Vagina (tissue), 2 donors: Measurements from ENCODE around the gene ZNF443.
"Not testable (repeated sequence)": the region's sequence is repeated elsewhere in the genome, so short reads cannot be mapped to it uniquely, and the experiment has no call there.

Experiments
- POLR2A ChIP-seq, 2 donors: fragments of 450-650 bp; IDR thresholded peaks; one replicate each; pipeline ENCODE4 v1.6.1; 2017; ENCODE audit warnings: antibody characterized with exemption in 2 of 2, mild to moderate bottlenecking in 2 of 2, moderate library complexity in 2 of 2
- TF ChIP-seq, protein P1 (sequence below), 3 experiments: fragments of 450-650 bp in 2 of 3; fragments of 200-600 bp in 1 of 3; sonication (generic) in 1 of 3; IDR thresholded peaks; one replicate each; pipeline ENCODE4 v1.5.1; 2017 to 2019; ENCODE audit warnings: antibody characterized with exemption in 3 of 3, mild to moderate bottlenecking in 2 of 3, moderate library complexity in 2 of 3

DNA sequence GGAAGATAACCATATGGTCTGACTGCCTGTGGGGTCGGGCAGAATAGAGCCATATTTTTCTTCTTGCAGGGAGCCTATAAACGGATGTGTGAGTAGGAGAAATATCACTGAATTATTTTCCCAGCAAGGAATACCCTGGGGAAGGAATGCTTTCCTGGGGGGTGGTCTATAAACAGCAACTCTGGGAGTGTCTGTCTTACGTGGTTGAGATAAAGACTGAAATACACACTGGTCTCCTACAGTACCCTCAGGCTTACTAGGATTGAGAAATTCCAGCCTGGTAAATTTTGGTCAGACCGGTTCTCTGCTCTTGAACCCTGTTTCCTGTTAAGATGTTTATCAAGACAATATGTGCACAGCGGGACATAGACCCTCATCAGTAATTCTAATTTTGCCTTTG, 23.5 kb downstream of the ZNF443 start:
- not testable (repeated sequence) for TF ChIP-seq POLR2A (IDR thresholded peaks at IDR 0.05)
- TF ChIP-seq, protein P1, sequence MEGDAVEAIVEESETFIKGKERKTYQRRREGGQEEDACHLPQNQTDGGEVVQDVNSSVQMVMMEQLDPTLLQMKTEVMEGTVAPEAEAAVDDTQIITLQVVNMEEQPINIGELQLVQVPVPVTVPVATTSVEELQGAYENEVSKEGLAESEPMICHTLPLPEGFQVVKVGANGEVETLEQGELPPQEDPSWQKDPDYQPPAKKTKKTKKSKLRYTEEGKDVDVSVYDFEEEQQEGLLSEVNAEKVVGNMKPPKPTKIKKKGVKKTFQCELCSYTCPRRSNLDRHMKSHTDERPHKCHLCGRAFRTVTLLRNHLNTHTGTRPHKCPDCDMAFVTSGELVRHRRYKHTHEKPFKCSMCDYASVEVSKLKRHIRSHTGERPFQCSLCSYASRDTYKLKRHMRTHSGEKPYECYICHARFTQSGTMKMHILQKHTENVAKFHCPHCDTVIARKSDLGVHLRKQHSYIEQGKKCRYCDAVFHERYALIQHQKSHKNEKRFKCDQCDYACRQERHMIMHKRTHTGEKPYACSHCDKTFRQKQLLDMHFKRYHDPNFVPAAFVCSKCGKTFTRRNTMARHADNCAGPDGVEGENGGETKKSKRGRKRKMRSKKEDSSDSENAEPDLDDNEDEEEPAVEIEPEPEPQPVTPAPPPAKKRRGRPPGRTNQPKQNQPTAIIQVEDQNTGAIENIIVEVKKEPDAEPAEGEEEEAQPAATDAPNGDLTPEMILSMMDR (IDR thresholded peaks at IDR 0.05), result not testable (repeated sequence)
